Stimulated activated CD4-positive, alpha-beta T cell treated with anti-CD3 and anti-CD28 coated beads, Interleukin-2, amount 100 ng/mL, for 48 hours (primary cell): ENCODE data around the gene SEPTIN11.

Source experiments
- DNase-seq, 2 donors: peaks; one replicate each; pipeline ENCODE4 v3.0.0-alpha.2; 2020

Gene SEPTIN11

GRCh38 chr4:76982638-76983584 is 33.4 kb downstream of the SEPTIN11 start:
- no peak for DNase-seq

GRCh38 chr4:76984127-76984526 is 34.6 kb downstream of the SEPTIN11 start:
- no peak for DNase-seq

GRCh38 chr4:76984788-76985211 is 35.2 kb downstream of the SEPTIN11 start:
- DNase-seq: no peak

- DNase-seq: no peak
Observed at GRCh38 chr4:76987153-76987591, 37.6 kb downstream of the SEPTIN11 start.

- DNase-seq: no peak
Observed at GRCh38 chr4:76987685-76988084, 38.1 kb downstream of the SEPTIN11 start.

GRCh38 chr4:76989391-76990061 is 40.0 kb downstream of the SEPTIN11 start:
- DNase-seq: peak; percentile 16 to 21

GRCh38 chr4:76990288-76991080 is 40.9 kb downstream of the SEPTIN11 start:
- no peak for DNase-seq

GRCh38 chr4:76991161-76991660 is 41.7 kb downstream of the SEPTIN11 start:
- DNase-seq: no peak

- peak; percentile 7 to 9 for DNase-seq
Observed at GRCh38 chr4:76993787-76994641, 44.5 kb downstream of the SEPTIN11 start.

- DNase-seq: no peak
Observed at GRCh38 chr4:76995776-76996175, 46.2 kb downstream of the SEPTIN11 start.

- no peak for DNase-seq
Observed at GRCh38 chr4:76996445-76996844, 46.9 kb downstream of the SEPTIN11 start.

- no peak for DNase-seq
Observed at GRCh38 chr4:76997077-76997476, 47.5 kb downstream of the SEPTIN11 start.

GRCh38 chr4:76997532-76997931 is 48.0 kb downstream of the SEPTIN11 start:
- DNase-seq: no peak

GRCh38 chr4:76998251-76998901 is 48.8 kb downstream of the SEPTIN11 start:
- DNase-seq: no peak
